Endothelial cell of umbilical vein (primary cell): ENCODE data around the gene LRP10. TPM values are rescaled to one million over a fixed set of nuclear protein-coding genes. Genes with fewer than 3 reads are reported as not detected.
"Not testable (repeated sequence)": the region's sequence is repeated elsewhere in the genome, so short reads cannot be mapped to it uniquely, and the experiment has no call there.

Experiments
- BruUV-seq: library from RNA; stranded (reverse); fragments of 400-500 nt; replicated peaks from 2 replicates; lab custom pipeline; 2021; lab: Mats Ljungman, UMichigan
- CTCF ChIA-PET: fragments of 300-600, 350-600 bp; sonication (Branson Sonifier 250); formaldehyde crosslinking; loops from one replicate; lab custom pipeline; 2021; ENCODE audit warnings: antibody characterized with exemption, inconsistent platforms; lab: Charles Lee
- POLR2A ChIA-PET: fragments of 300-600, 350-600 bp; sonication (Branson Sonifier 250); formaldehyde crosslinking; loops from one replicate; lab custom pipeline; 2021; ENCODE audit warnings: antibody characterized with exemption, inconsistent platforms; lab: Charles Lee
- DNase-seq: peaks from one replicate; pipeline ENCODE4 v3.0.0-alpha.2; 2011; ENCODE audit warnings: low read depth, low spot score
- FAIRE-seq: peaks from 2 replicates; lab custom pipeline; 2011; peaks lifted over from hg19 to GRCh38; lab: Jason Lieb, UNC
- H2AFZ ChIP-seq: 2 replicates; pipeline ENCODE4 v1.6.0; 2012; ENCODE audit warnings: low read depth, low read length, control low read depth, inconsistent platforms
- H3K27ac ChIP-seq: 2 replicates; pipeline ENCODE4 v1.5.1; 2011; ENCODE audit warnings: low read depth, mild to moderate bottlenecking, control low read depth, low read length, moderate library complexity; ENCODE audit not compliant: insufficient read depth
- H3K27me3 ChIP-seq, 2 experiments: 2 replicates each; pipeline versions ENCODE4 v1.6.0 to v1.6.1; 2011; ENCODE audit warnings: low read length in 2 of 2, mixed read lengths in 1 of 2; ENCODE audit not compliant: control insufficient read depth in 2 of 2, insufficient read depth in 2 of 2
- H3K36me3 ChIP-seq, 2 experiments: 2 replicates in 1 of 2; 3 replicates in 1 of 2; pipeline ENCODE4 v1.5.1; 2011; ENCODE audit warnings: low read length in 2 of 2, mild to moderate bottlenecking in 1 of 2, moderate library complexity in 1 of 2; ENCODE audit not compliant: control insufficient read depth in 2 of 2, insufficient read depth in 2 of 2; ENCODE audit errors: extremely low read depth in 1 of 2
- H3K4me1 ChIP-seq: 3 replicates; pipeline ENCODE4 v1.5.1; 2011; ENCODE audit warnings: mild to moderate bottlenecking, low read length; ENCODE audit not compliant: control insufficient read depth, insufficient read depth; ENCODE audit errors: extremely low read depth
- H3K4me2 ChIP-seq: 2 replicates; pipeline ENCODE4 v1.6.1; 2011; ENCODE audit warnings: low read length, control low read depth, mixed read lengths; ENCODE audit not compliant: insufficient read depth
- H3K4me3 ChIP-seq, 3 experiments: fragments of 200-600 bp in 1 of 3; sonication (generic), shearing (Covaris generic) in 1 of 3; replicated peaks in 1 of 3; 2 replicates each; pipeline ENCODE4 v1.5.1; 2011 to 2016; ENCODE audit warnings: control low read depth in 3 of 3, low read length in 3 of 3, mild to moderate bottlenecking in 2 of 3, inconsistent platforms in 1 of 3, low read depth in 1 of 3, moderate library complexity in 1 of 3; ENCODE audit not compliant: insufficient read depth in 1 of 3
- H3K79me2 ChIP-seq: 2 replicates; pipeline ENCODE4 v1.6.0; 2012; ENCODE audit warnings: low read length, inconsistent platforms; ENCODE audit not compliant: control insufficient read depth, insufficient read depth
- H3K9ac ChIP-seq: replicated peaks from 2 replicates; pipeline ENCODE3; 2011; ENCODE audit warnings: low read length, control low read depth; ENCODE audit not compliant: insufficient read depth; ENCODE audit errors: extremely low read depth
- H3K9me1 ChIP-seq: replicated peaks from 3 replicates; pipeline ENCODE4 v1.6.0; 2011; ENCODE audit warnings: mild to moderate bottlenecking, low read length; ENCODE audit not compliant: control insufficient read depth, insufficient read depth; ENCODE audit errors: extremely low read depth
- H3K9me3 ChIP-seq: replicated peaks from 2 replicates; pipeline ENCODE4 v1.5.1; 2012; ENCODE audit warnings: low read length, inconsistent platforms; ENCODE audit not compliant: control insufficient read depth, insufficient read depth
- H4K20me1 ChIP-seq: replicated peaks from 2 replicates; pipeline ENCODE3; 2011; ENCODE audit warnings: mild to moderate bottlenecking, low read length; ENCODE audit not compliant: control insufficient read depth, insufficient read depth; ENCODE audit errors: extremely low read depth
- CTCF ChIP-seq, 2 donors: IDR thresholded peaks; 1 replicate in 1 of 2; 2 replicates in 1 of 2; pipeline ENCODE4 v1.5.1; 2011; ENCODE audit warnings: low read length in 2 of 2, mild to moderate bottlenecking in 2 of 2, moderate library complexity in 2 of 2, control low read depth in 1 of 2, inconsistent platforms in 1 of 2, low read depth in 1 of 2; ENCODE audit not compliant: insufficient read depth in 1 of 2; ENCODE audit errors: extremely low read depth in 1 of 2
- JUN ChIP-seq: IDR thresholded peaks from 2 replicates; pipeline ENCODE4 v1.6.1; 2011; ENCODE audit warnings: borderline replicate concordance, low read depth; ENCODE audit not compliant: insufficient read length, insufficient read depth
- MYC ChIP-seq: IDR thresholded peaks from one replicate; pipeline ENCODE4 v1.6.1; 2011; ENCODE audit warnings: mild to moderate bottlenecking, low read depth, low read length
- dilution Hi-C: fragments of 300-500 bp; cut with MboI; formaldehyde crosslinking; loops from one replicate; pipeline ENCODE4 v1.15.0; 2019; ENCODE audit warnings: low sequenced_read_pairs; ENCODE audit not compliant: extremely low pct_ligation_motif_present
- intact Hi-C: fragments of 100-400 bp; cut with micrococcal nuclease; formaldehyde crosslinking; loops from one replicate; pipeline ENCODE4 v1.10.0; 2022
- polyA plus RNA-seq, 4 experiments: library from polyadenylated mRNA; depleted of rRNA in 3 of 4; stranded (reverse) in 3 of 4; unstranded in 1 of 4; fragments of >200 nt; gene quantifications; 2 replicates each; pipeline versions ENCODE4 v1.2.1 to v1.2.3, GENCODE V29; 2011 to 2012; ENCODE audit warnings: missing spikeins in 1 of 4
- total RNA-seq: library from RNA; stranded (reverse); gene quantifications from 2 replicates; pipeline ENCODE4 v1.2.3, GENCODE V29; 2021

LRP10 gene
- total and polyA plus RNA-seq, 2 donors (not counting 3 experiments of a cell fraction or from before 2014, with no cell fraction given) = 123 to 157 TPM

- no peaks in the 10 kb centered on the region for H3K79me2 ChIP-seq
- ChIA-PET CTCF (interaction anchor here (0.7 to 10.2 kb wide), 28 partner anchors 10 to 464 kb away, joined by 3 to 313 read pairs (median 4); partner anchors contain the start of genes LRP10, MMP14, MRPL52 and OXA1L), POLR2A (interaction anchor here (0.9 to 1.0 kb wide), 2 partner anchors 30 to 31 kb away, joined by 5 read pairs; no protein-coding TSS in a partner anchor)
- no TSS peak for BruUV-seq
- TF ChIP-seq CTCF (IDR thresholded peaks at IDR 0.05; ENCODE audit: extremely low read depth in 1 of 2, insufficient read depth in 1 of 2, low read depth in 1 of 2, low read length in 2 of 2) (peak; percentile 85 to 93), JUN (no peak), MYC (peak; percentile 46)
- peaks cover 49% of the 10 kb centered on the region for H3K4me1 ChIP-seq
- dilution Hi-C loops (no loop called here), intact Hi-C loops (loop anchor here (1.0 to 10.0 kb wide), 11 partner anchors 19 to 466 kb away; partner anchors contain the start of gene OXA1L)
- H3K4me2 ChIP-seq = peak overlapping the region; percentile 87
- H3K27ac ChIP-seq = peak overlapping the region; percentile 98
- H3K9ac ChIP-seq = peak overlapping the region; percentile 79
- H3K36me3 ChIP-seq = no peaks in the 10 kb centered on the region
- FAIRE-seq (peak; percentile 95), DNase-seq (peak; percentile 85)
- H3K9me3 ChIP-seq = no peaks in the 10 kb centered on the region
- H2AFZ ChIP-seq = peak overlapping the region; percentile 93
- no peaks in the 10 kb centered on the region for H3K27me3 ChIP-seq
- no peaks in the 10 kb centered on the region for H4K20me1 ChIP-seq
- peak overlapping the region in 2 of 3 experiments; percentile 32 to 52 for H3K4me3 ChIP-seq
- no peaks in the 10 kb centered on the region for H3K9me1 ChIP-seq
Observed at GRCh38 chr14:22852940-22853767, 18.4 kb upstream of the LRP10 start.

GRCh38 chr14:22854296-22854695 lies 17.2 kb upstream of the LRP10 start:
- FAIRE-seq, H3K27me3 ChIP-seq, DNase-seq, H3K4me2 ChIP-seq, H3K27ac ChIP-seq, H3K9ac ChIP-seq, H3K9me1 ChIP-seq, H3K79me2 ChIP-seq, BruUV-seq, H4K20me1 ChIP-seq, H3K36me3 ChIP-seq, dilution Hi-C loops, H3K9me3 ChIP-seq, H3K4me3 ChIP-seq, H2AFZ ChIP-seq: not testable (repeated sequence)
- POLR2A ChIA-PET = interaction anchor here (0.9 kb wide), 1 partner anchor 32 kb away, joined by 5 read pairs; no protein-coding TSS in a partner anchor
- CTCF ChIA-PET = interaction anchor here (0.8 to 10.2 kb wide), 12 partner anchors 9 to 295 kb away, joined by 3 to 313 read pairs (median 28); partner anchors contain the start of genes ABHD4, LRP10, MMP14 and MRPL52
- intact Hi-C loops = loop anchor here (10.0 kb wide), 1 partner anchor 379 kb away; no protein-coding TSS in a partner anchor
- peaks cover 37% of the 10 kb centered on the region for H3K4me1 ChIP-seq
